ENCODE results near the gene OTUD4.

The OTUD4 gene

DNA sequence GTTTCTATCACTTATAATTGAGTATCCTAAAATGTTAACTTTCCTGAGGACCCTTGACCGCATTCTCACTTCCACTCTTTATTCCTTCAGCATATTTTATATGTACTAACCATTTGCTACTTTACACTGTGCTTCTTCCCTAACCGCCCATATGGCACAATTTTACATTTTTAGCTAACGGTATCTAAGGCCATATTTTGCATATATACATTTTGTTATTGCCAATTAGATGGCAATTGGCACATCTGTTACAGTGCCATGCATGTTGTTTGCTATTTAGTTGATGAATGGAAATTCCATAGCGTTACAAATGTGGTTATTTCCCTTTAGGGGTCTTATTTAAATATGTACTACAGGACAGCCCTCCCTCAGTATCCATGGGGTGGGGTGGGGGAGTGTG lies 20.0 kb upstream of the OTUD4 start:
- no peaks in the 10 kb centered on the region for H3K9me3 ChIP-seq (ENCODE audit: control insufficient read depth in 1 of 2, low read length in 2 of 2)
- no peak overlapping the region for H3K27ac ChIP-seq (ENCODE audit: low read depth, low read length)
- no peaks in the 10 kb centered on the region for H3K27me3 ChIP-seq (ENCODE audit: control insufficient read depth in 1 of 2, insufficient read depth in 2 of 2, low read length in 2 of 2)
- no peak overlapping the region for H3K9ac ChIP-seq (ENCODE audit: low read depth in 1 of 2, low read length in 2 of 2)
- no peaks in the 10 kb centered on the region for H3K36me3 ChIP-seq (ENCODE audit: control insufficient read depth in 1 of 2, insufficient read depth in 2 of 2, low read length in 2 of 2)
- no peak overlapping the region for H3K4me3 ChIP-seq (ENCODE audit: low read depth in 1 of 2, low read length in 2 of 2)
- no peaks in the 10 kb centered on the region for H3K4me1 ChIP-seq (ENCODE audit: control insufficient read depth in 1 of 2, insufficient read depth in 2 of 2, low read length in 2 of 2)

- Histone ChIP-seq H3K9ac (ENCODE audit: low read depth in 1 of 2, low read length in 2 of 2) (no peak overlapping the region), H3K36me3 (ENCODE audit: control insufficient read depth in 1 of 2, insufficient read depth in 2 of 2, low read length in 2 of 2) (no peaks in the 10 kb centered on the region), H3K9me3 (ENCODE audit: control insufficient read depth in 1 of 2, low read length in 2 of 2) (no peaks in the 10 kb centered on the region), H3K4me1 (ENCODE audit: control insufficient read depth in 1 of 2, insufficient read depth in 2 of 2, low read length in 2 of 2) (no peaks in the 10 kb centered on the region), H3K27ac (ENCODE audit: low read depth, low read length) (no peak overlapping the region), H3K27me3 (ENCODE audit: control insufficient read depth in 1 of 2, insufficient read depth in 2 of 2, low read length in 2 of 2) (no peaks in the 10 kb centered on the region), H3K4me3 (ENCODE audit: low read depth in 1 of 2, low read length in 2 of 2) (no peak overlapping the region)
These were observed 18.8 kb upstream of the OTUD4 start for GRCh38 chr4:145199051-145199716.

DNA sequence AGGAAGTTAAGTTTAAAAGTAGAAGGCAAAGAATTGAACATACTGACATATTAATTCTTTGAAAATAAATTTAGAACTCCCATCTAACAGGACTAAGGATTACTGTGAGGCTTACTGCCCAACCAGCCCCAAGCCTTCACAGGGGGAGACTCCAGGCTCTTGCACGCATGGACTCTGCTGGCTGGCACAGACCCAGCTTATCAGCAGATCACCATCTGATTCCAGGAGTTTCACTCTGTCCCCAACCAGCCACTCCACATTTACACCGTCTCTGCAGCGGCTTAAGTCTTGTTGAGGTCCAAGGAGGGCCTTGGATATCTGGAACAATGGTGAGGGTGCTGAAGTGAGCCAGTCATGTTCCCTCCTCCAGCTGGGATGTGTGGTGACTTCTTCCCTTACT lies 16.4 kb upstream of the OTUD4 start:
- no peaks in the 10 kb centered on the region for H3K27me3 ChIP-seq (ENCODE audit: control insufficient read depth in 1 of 2, insufficient read depth in 2 of 2, low read length in 2 of 2)
- no peaks in the 10 kb centered on the region for H3K4me1 ChIP-seq (ENCODE audit: control insufficient read depth in 1 of 2, insufficient read depth in 2 of 2, low read length in 2 of 2)
- no peak overlapping the region for H3K27ac ChIP-seq (ENCODE audit: low read depth, low read length)
- H3K9ac ChIP-seq (ENCODE audit: low read depth in 1 of 2, low read length in 2 of 2), result no peak overlapping the region
- H3K4me3 ChIP-seq (ENCODE audit: low read depth in 1 of 2, low read length in 2 of 2), result no peak overlapping the region
- H3K9me3 ChIP-seq (ENCODE audit: control insufficient read depth in 1 of 2, low read length in 2 of 2), result no peaks in the 10 kb centered on the region
- no peaks in the 10 kb centered on the region for H3K36me3 ChIP-seq (ENCODE audit: control insufficient read depth in 1 of 2, insufficient read depth in 2 of 2, low read length in 2 of 2)

- no peaks in the 10 kb centered on the region for H3K27me3 ChIP-seq (ENCODE audit: control insufficient read depth in 1 of 2, insufficient read depth in 2 of 2, low read length in 2 of 2)
- no peak overlapping the region for H3K4me3 ChIP-seq (ENCODE audit: low read depth in 1 of 2, low read length in 2 of 2)
- no peak overlapping the region for H3K27ac ChIP-seq (ENCODE audit: low read depth, low read length)
- no peaks in the 10 kb centered on the region for H3K36me3 ChIP-seq (ENCODE audit: control insufficient read depth in 1 of 2, insufficient read depth in 2 of 2, low read length in 2 of 2)
- no peak overlapping the region for H3K9ac ChIP-seq (ENCODE audit: low read depth in 1 of 2, low read length in 2 of 2)
- no peaks in the 10 kb centered on the region for H3K4me1 ChIP-seq (ENCODE audit: control insufficient read depth in 1 of 2, insufficient read depth in 2 of 2, low read length in 2 of 2)
- no peaks in the 10 kb centered on the region for H3K9me3 ChIP-seq (ENCODE audit: control insufficient read depth in 1 of 2, low read length in 2 of 2)
These were observed 15.0 kb upstream of the OTUD4 start for GRCh38 chr4:145195167-145195952.

- Histone ChIP-seq H3K36me3 (ENCODE audit: control insufficient read depth in 1 of 2, insufficient read depth in 2 of 2, low read length in 2 of 2) (no peaks in the 10 kb centered on the region), H3K9me3 (ENCODE audit: control insufficient read depth in 1 of 2, low read length in 2 of 2) (no peaks in the 10 kb centered on the region), H3K27ac (ENCODE audit: low read depth, low read length) (no peak overlapping the region), H3K9ac (ENCODE audit: low read depth in 1 of 2, low read length in 2 of 2) (no peak overlapping the region), H3K4me1 (ENCODE audit: control insufficient read depth in 1 of 2, insufficient read depth in 2 of 2, low read length in 2 of 2) (no peaks in the 10 kb centered on the region), H3K27me3 (ENCODE audit: control insufficient read depth in 1 of 2, insufficient read depth in 2 of 2, low read length in 2 of 2) (no peaks in the 10 kb centered on the region), H3K4me3 (ENCODE audit: low read depth in 1 of 2, low read length in 2 of 2) (no peak overlapping the region)
These were observed 9.6 kb upstream of the OTUD4 start for GRCh38 chr4:145189981-145190380.

DNA sequence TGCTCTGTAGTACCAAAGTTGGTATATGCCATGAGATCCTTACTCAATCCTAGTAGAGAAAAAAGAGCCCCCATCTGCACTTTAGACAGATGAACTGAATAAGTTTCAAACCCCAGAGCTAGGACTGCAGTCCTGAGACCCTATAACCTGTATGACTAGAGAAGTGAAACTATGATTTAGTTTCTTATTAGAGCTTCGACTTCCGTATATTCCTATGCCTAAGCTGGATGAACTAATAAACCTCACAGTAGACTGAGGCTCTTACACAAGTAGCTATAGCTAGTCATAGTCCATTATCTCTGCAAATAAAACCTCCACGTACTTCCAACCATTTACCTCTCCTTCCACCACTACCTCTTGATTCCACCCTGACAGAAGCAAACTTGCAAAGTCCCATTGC lies 6.3 kb upstream of the OTUD4 start:
- Histone ChIP-seq H3K27me3 (ENCODE audit: control insufficient read depth in 1 of 2, insufficient read depth in 2 of 2, low read length in 2 of 2) (no peaks in the 10 kb centered on the region), H3K36me3 (ENCODE audit: control insufficient read depth in 1 of 2, insufficient read depth in 2 of 2, low read length in 2 of 2) (no peaks in the 10 kb centered on the region), H3K27ac (ENCODE audit: low read depth, low read length) (no peak overlapping the region), H3K4me3 (ENCODE audit: low read depth in 1 of 2, low read length in 2 of 2) (no peak overlapping the region), H3K9me3 (ENCODE audit: control insufficient read depth in 1 of 2, low read length in 2 of 2) (no peaks in the 10 kb centered on the region), H3K4me1 (ENCODE audit: control insufficient read depth in 1 of 2, insufficient read depth in 2 of 2, low read length in 2 of 2) (no peaks in the 10 kb centered on the region), H3K9ac (ENCODE audit: low read depth in 1 of 2, low read length in 2 of 2) (no peak overlapping the region)

- Histone ChIP-seq H3K9ac (ENCODE audit: low read depth in 1 of 2, low read length in 2 of 2) (no peak overlapping the region), H3K27me3 (ENCODE audit: control insufficient read depth in 1 of 2, insufficient read depth in 2 of 2, low read length in 2 of 2) (no peaks in the 10 kb centered on the region), H3K36me3 (ENCODE audit: control insufficient read depth in 1 of 2, insufficient read depth in 2 of 2, low read length in 2 of 2) (no peaks in the 10 kb centered on the region), H3K27ac (ENCODE audit: low read depth, low read length) (no peak overlapping the region), H3K9me3 (ENCODE audit: control insufficient read depth in 1 of 2, low read length in 2 of 2) (no peaks in the 10 kb centered on the region), H3K4me1 (ENCODE audit: control insufficient read depth in 1 of 2, insufficient read depth in 2 of 2, low read length in 2 of 2) (peaks cover 5 to 7% of the 10 kb centered on the region in 2 donors), H3K4me3 (ENCODE audit: low read depth in 1 of 2, low read length in 2 of 2) (no peak overlapping the region)
These were observed 3.2 kb upstream of the OTUD4 start for GRCh38 chr4:145183581-145183980.

GRCh38 chr4:145183023-145183422 lies 2.6 kb upstream of the OTUD4 start:
- H3K27me3 ChIP-seq (ENCODE audit: control insufficient read depth in 1 of 2, insufficient read depth in 2 of 2, low read length in 2 of 2), result no peaks in the 10 kb centered on the region
- H3K4me3 ChIP-seq (ENCODE audit: low read depth in 1 of 2, low read length in 2 of 2), result no peak overlapping the region
- H3K27ac ChIP-seq (ENCODE audit: low read depth, low read length), result no peak overlapping the region
- no peaks in the 10 kb centered on the region for H3K36me3 ChIP-seq (ENCODE audit: control insufficient read depth in 1 of 2, insufficient read depth in 2 of 2, low read length in 2 of 2)
- no peak overlapping the region for H3K9ac ChIP-seq (ENCODE audit: low read depth in 1 of 2, low read length in 2 of 2)
- H3K4me1 ChIP-seq (ENCODE audit: control insufficient read depth in 1 of 2, insufficient read depth in 2 of 2, low read length in 2 of 2), result peaks cover 7 to 9% of the 10 kb centered on the region in 2 donors
- no peaks in the 10 kb centered on the region for H3K9me3 ChIP-seq (ENCODE audit: control insufficient read depth in 1 of 2, low read length in 2 of 2)

GRCh38 chr4:145182222-145182621 lies 1.8 kb upstream of the OTUD4 start:
- H3K9me3 ChIP-seq (ENCODE audit: control insufficient read depth in 1 of 2, low read length in 2 of 2), result no peaks in the 10 kb centered on the region
- no peaks in the 10 kb centered on the region for H3K27me3 ChIP-seq (ENCODE audit: control insufficient read depth in 1 of 2, insufficient read depth in 2 of 2, low read length in 2 of 2)
- H3K4me3 ChIP-seq (ENCODE audit: low read depth in 1 of 2, low read length in 2 of 2), result no peak overlapping the region
- no peaks in the 10 kb centered on the region for H3K36me3 ChIP-seq (ENCODE audit: control insufficient read depth in 1 of 2, insufficient read depth in 2 of 2, low read length in 2 of 2)
- H3K9ac ChIP-seq (ENCODE audit: low read depth in 1 of 2, low read length in 2 of 2), result no peak overlapping the region
- H3K4me1 ChIP-seq (ENCODE audit: control insufficient read depth in 1 of 2, insufficient read depth in 2 of 2, low read length in 2 of 2), result peaks cover 12 to 17% of the 10 kb centered on the region in 2 donors
- no peak overlapping the region for H3K27ac ChIP-seq (ENCODE audit: low read depth, low read length)

GRCh38 chr4:145181091-145181501 lies 707 bp upstream of the OTUD4 start:
- Histone ChIP-seq H3K9me3 (ENCODE audit: control insufficient read depth in 1 of 2, low read length in 2 of 2) (no peaks in the 10 kb centered on the region), H3K27ac (ENCODE audit: low read depth, low read length) (peak overlapping the region; percentile 83), H3K4me1 (ENCODE audit: control insufficient read depth in 1 of 2, insufficient read depth in 2 of 2, low read length in 2 of 2) (peaks cover 19 to 25% of the 10 kb centered on the region in 2 donors), H3K27me3 (ENCODE audit: control insufficient read depth in 1 of 2, insufficient read depth in 2 of 2, low read length in 2 of 2) (no peaks in the 10 kb centered on the region), H3K4me3 (ENCODE audit: low read depth in 1 of 2, low read length in 2 of 2) (peak overlapping the region; percentile 80), H3K36me3 (ENCODE audit: control insufficient read depth in 1 of 2, insufficient read depth in 2 of 2, low read length in 2 of 2) (no peaks in the 10 kb centered on the region), H3K9ac (ENCODE audit: low read depth in 1 of 2, low read length in 2 of 2) (peak overlapping the region; percentile 65 to 78)
